Parathyroid adenoma (tissue), 2 donors: ENCODE measurements around the gene PKNOX2.

Source experiments
- H2AFZ ChIP-seq: fragments of 300-600 bp; sonication (generic); one replicate; pipeline ENCODE4 v1.7.0; 2017; ENCODE audit warnings: antibody characterized with exemption, mild to moderate bottlenecking
- H3K27ac ChIP-seq: fragments of 300-600 bp; sonication (generic); one replicate; pipeline ENCODE4 v1.7.0; 2017
- H3K27me3 ChIP-seq: fragments of 300-600 bp; sonication (generic); one replicate; pipeline ENCODE4 v1.7.0; 2017; ENCODE audit warnings: low read length; ENCODE audit not compliant: control insufficient read depth, insufficient read depth
- H3K36me3 ChIP-seq: fragments of 300-600 bp; sonication (generic); one replicate; pipeline ENCODE4 v1.7.0; 2017; ENCODE audit warnings: low read length; ENCODE audit not compliant: control insufficient read depth, insufficient read depth
- H3K4me1 ChIP-seq: fragments of 300-600 bp; sonication (generic); one replicate; pipeline ENCODE4 v1.7.0; 2017; ENCODE audit warnings: control low read depth
- H3K4me2 ChIP-seq: fragments of 300-600 bp; sonication (generic); one replicate; pipeline ENCODE4 v1.7.0; 2017; ENCODE audit warnings: low read length
- H3K4me3 ChIP-seq: fragments of 300-600 bp; sonication (generic); one replicate; pipeline ENCODE4 v1.7.0; 2017; ENCODE audit warnings: low read depth, low read length
- H3K79me2 ChIP-seq: fragments of 300-600 bp; sonication (generic); one replicate; pipeline ENCODE4 v1.7.0; 2017; ENCODE audit warnings: control low read depth
- H3K9ac ChIP-seq: fragments of 300-600 bp; sonication (generic); one replicate; pipeline ENCODE4 v1.7.0; 2017; ENCODE audit warnings: mild to moderate bottlenecking
- H3K9me3 ChIP-seq: fragments of 300-600 bp; sonication (generic); one replicate; pipeline ENCODE4 v1.7.0; 2017; ENCODE audit warnings: low read length; ENCODE audit not compliant: control insufficient read depth
- TF ChIP-seq, protein P1 (sequence below): fragments of 300-600 bp; sonication (generic); IDR thresholded peaks from one replicate; pipeline ENCODE4 v1.7.0; 2017; ENCODE audit warnings: antibody characterized with exemption, mild to moderate bottlenecking
- donor health status: primary hyperparathyroidism.

PKNOX2 gene

DNA sequence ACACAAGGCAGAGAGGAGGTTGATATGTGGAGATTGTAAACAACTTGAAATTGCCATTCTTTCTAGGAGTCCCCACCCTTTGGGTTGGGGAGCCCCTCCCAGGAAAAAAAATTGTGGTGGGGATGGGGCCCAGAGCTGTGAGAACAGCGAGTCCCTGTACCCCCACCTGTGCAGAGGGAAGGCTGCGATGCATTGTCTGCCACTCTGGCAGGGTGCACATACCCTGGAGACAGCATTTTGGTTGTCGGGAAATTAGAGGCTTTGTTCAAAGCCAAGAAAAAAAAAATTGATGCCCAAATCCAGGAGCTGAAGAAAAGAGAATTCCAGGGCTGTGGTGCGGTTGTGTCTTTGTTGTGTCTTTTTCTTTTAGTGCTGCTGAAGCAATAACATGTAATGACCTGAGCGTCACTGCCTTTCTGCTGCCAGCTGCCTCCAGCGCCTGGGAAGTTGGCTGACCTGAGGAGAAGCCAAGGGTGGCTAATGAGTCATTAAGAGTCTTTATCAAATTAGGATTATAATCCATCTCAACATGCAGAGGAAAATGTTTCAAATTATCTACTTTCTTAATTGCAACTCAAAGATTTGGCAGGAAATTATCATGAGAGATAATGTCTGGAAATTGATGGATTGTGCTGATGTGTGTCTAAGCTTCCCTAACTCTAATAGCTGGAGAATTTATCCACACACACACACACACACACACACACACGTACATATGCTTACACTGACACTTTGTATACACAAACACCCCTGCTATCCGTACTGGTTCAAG, 8.0 kb upstream of the PKNOX2 start:
- TF ChIP-seq, protein P1, sequence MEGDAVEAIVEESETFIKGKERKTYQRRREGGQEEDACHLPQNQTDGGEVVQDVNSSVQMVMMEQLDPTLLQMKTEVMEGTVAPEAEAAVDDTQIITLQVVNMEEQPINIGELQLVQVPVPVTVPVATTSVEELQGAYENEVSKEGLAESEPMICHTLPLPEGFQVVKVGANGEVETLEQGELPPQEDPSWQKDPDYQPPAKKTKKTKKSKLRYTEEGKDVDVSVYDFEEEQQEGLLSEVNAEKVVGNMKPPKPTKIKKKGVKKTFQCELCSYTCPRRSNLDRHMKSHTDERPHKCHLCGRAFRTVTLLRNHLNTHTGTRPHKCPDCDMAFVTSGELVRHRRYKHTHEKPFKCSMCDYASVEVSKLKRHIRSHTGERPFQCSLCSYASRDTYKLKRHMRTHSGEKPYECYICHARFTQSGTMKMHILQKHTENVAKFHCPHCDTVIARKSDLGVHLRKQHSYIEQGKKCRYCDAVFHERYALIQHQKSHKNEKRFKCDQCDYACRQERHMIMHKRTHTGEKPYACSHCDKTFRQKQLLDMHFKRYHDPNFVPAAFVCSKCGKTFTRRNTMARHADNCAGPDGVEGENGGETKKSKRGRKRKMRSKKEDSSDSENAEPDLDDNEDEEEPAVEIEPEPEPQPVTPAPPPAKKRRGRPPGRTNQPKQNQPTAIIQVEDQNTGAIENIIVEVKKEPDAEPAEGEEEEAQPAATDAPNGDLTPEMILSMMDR, result no peak
- no peaks in the 10 kb centered on the region for H3K36me3 ChIP-seq
- no peak overlapping the region for H3K9ac ChIP-seq
- H3K4me1 ChIP-seq, result no peaks in the 10 kb centered on the region
- H3K27ac ChIP-seq, result no peak overlapping the region
- H3K79me2 ChIP-seq, result no peaks in the 10 kb centered on the region
- H3K9me3 ChIP-seq, result no peaks in the 10 kb centered on the region
- no peak overlapping the region for H2AFZ ChIP-seq
- no peak overlapping the region for H3K4me2 ChIP-seq
- no peaks in the 10 kb centered on the region for H3K27me3 ChIP-seq
- no peak overlapping the region for H3K4me3 ChIP-seq

DNA sequence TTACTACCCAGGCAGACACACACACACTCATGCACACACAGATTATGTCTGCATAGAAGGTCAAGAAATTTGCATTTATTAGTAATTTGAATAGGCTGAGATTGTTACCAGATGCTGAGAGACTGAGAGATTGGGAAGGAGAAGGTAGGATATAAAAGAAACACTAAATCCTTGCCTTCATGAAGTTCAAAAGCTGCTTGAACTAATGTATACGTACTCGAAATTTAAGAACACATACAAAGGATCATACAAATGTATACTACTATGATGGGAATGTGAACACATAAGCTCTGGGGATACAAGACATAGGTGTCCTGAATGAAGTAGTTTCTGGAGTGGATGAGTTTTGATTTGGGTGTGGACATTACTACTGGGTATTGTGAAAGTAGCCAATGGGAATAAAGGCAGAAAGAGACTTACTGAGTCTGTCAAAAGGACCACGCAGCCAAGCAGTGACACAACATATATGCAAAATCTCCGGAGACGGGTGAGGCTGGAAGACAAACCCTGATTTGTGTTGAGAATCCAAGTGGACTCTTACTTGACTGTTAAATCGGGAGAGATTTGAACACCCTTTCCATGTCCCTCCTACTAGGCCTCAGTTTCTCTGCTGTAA, 7.3 kb upstream of the PKNOX2 start:
- H3K4me3 ChIP-seq, result no peak overlapping the region
- no peak overlapping the region for H3K9ac ChIP-seq
- no peaks in the 10 kb centered on the region for H3K9me3 ChIP-seq
- TF ChIP-seq, protein P1, result no peak
- no peaks in the 10 kb centered on the region for H3K27me3 ChIP-seq
- H3K4me1 ChIP-seq, result no peaks in the 10 kb centered on the region
- no peak overlapping the region for H3K4me2 ChIP-seq
- no peak overlapping the region for H3K27ac ChIP-seq
- no peak overlapping the region for H2AFZ ChIP-seq
- H3K36me3 ChIP-seq, result no peaks in the 10 kb centered on the region
- H3K79me2 ChIP-seq, result no peaks in the 10 kb centered on the region

DNA sequence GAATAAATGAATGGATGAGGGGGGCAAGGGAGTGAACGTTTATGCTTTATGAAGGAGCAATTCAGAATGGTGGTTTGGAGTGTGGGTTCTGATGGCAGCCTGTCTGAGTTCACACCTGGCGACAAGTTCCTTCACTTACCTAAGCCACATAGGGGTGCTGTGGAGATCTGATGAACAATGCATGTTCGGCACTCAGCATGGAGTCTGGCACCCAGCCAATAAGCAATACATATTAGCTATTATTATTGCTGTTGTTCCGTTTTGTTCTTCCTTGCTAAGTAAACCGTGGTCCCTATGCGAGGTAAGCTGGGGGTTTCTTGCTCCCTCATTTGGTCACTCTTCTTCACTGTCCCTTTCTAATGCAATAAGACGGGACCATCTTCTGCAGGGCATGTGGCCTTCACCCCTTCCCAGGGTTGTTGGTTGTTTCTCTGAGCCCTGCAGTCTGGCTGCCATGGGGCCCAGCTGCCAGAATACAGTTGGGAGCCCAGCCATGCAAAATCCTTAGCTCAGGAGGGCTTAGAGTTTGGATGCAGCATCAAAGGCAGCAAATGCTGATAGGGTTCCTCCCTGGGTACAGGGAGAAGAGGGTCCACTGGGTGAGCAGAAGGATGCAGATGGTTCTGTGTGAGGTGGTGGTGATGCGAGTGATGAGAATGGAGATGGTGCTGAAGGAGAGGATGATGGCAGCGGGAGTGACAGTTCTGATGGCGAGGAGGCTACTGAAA, 6.4 kb upstream of the PKNOX2 start:
- TF ChIP-seq, protein P1, result no peak
- no peak overlapping the region for H3K4me2 ChIP-seq
- H3K9me3 ChIP-seq, result no peaks in the 10 kb centered on the region
- H3K4me1 ChIP-seq, result no peaks in the 10 kb centered on the region
- no peaks in the 10 kb centered on the region for H3K36me3 ChIP-seq
- H3K27ac ChIP-seq, result no peak overlapping the region
- H2AFZ ChIP-seq, result no peak overlapping the region
- no peak overlapping the region for H3K4me3 ChIP-seq
- H3K9ac ChIP-seq, result no peak overlapping the region
- no peaks in the 10 kb centered on the region for H3K79me2 ChIP-seq
- no peaks in the 10 kb centered on the region for H3K27me3 ChIP-seq

DNA sequence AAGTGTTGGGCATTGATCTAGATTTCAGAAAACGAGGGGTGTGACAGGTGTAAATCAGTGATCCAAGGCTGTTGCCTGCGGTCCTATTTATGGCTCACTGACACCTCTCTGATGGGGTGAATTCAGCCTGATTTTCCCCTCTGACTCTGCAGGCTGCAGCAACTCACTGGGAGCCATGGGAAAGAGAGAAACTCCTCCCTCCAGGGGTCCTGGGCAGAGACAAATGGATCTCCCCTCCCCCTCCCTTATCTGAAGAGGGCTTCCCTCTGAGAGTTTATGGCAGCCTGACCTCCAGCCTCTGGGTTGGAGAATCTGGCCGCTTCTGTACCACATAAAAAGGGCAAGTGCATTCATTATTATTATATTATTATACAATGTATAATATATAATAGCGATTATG, 1.8 kb upstream of the PKNOX2 start:
- no peaks in the 10 kb centered on the region for H3K36me3 ChIP-seq
- H3K4me2 ChIP-seq, result no peak overlapping the region
- H3K4me3 ChIP-seq, result no peak overlapping the region
- H2AFZ ChIP-seq, result no peak overlapping the region
- no peak overlapping the region for H3K27ac ChIP-seq
- no peaks in the 10 kb centered on the region for H3K9me3 ChIP-seq
- no peaks in the 10 kb centered on the region for H3K4me1 ChIP-seq
- no peaks in the 10 kb centered on the region for H3K79me2 ChIP-seq
- no peak overlapping the region for H3K9ac ChIP-seq
- TF ChIP-seq, protein P1, result no peak
- no peaks in the 10 kb centered on the region for H3K27me3 ChIP-seq
